GM21619 (cell line): ENCODE measurements around the gene AGPAT1.
"Not testable (repeated sequence)": the region's sequence is repeated elsewhere in the genome, so short reads cannot be mapped to it uniquely, and the experiment has no call there.

ENCODE experiments used
- ATAC-seq: cut with Tn5 transposase; IDR thresholded peaks from one replicate; pipeline ENCODE4 v1.9.1; 2021; ENCODE audit not compliant: unreplicated experiment

Gene AGPAT1

GRCh38 chr6:32175711-32176475, at the start of gene AGPAT1:
TSS of gene AGPAT1 (minus strand) at chr6:32176084. CDS start at chr6:32171496, 4,588 bp downstream.
- ATAC-seq, result peak; percentile 40

GRCh38 chr6:32224696-32225095, 48.8 kb upstream of the AGPAT1 start:
- ATAC-seq, result no peak

- ATAC-seq, result no peak
Observed at GRCh38 chr6:32223258-32224235, 47.7 kb upstream of the AGPAT1 start, which contains the start of gene NOTCH4. TSS of gene NOTCH4 (minus strand) at chr6:32224067. CDS start at chr6:32223928, 139 bp downstream.

- no peak for ATAC-seq
Observed at GRCh38 chr6:32222333-32223230, 46.7 kb upstream of the AGPAT1 start.

- no peak for ATAC-seq
Observed at GRCh38 chr6:32220021-32220420, 44.1 kb upstream of the AGPAT1 start.

- no peak for ATAC-seq
Observed at GRCh38 chr6:32218167-32218566, 42.3 kb upstream of the AGPAT1 start.

GRCh38 chr6:32216998-32217397, 41.1 kb upstream of the AGPAT1 start:
- ATAC-seq, result no peak

- no peak for ATAC-seq
Observed at GRCh38 chr6:32216285-32216684, 40.4 kb upstream of the AGPAT1 start.

- ATAC-seq, result no peak
Observed at GRCh38 chr6:32215617-32216016, 39.7 kb upstream of the AGPAT1 start.

- no peak for ATAC-seq
Observed at GRCh38 chr6:32214126-32214525, 38.2 kb upstream of the AGPAT1 start.

- ATAC-seq, result no peak
Observed at GRCh38 chr6:32213649-32214048, 37.8 kb upstream of the AGPAT1 start.

GRCh38 chr6:32212076-32212760, 36.3 kb upstream of the AGPAT1 start:
- ATAC-seq, result no peak

GRCh38 chr6:32211432-32211831, 35.5 kb upstream of the AGPAT1 start:
- ATAC-seq, result not testable (repeated sequence)

- no peak for ATAC-seq
Observed at GRCh38 chr6:32210191-32210601, 34.3 kb upstream of the AGPAT1 start.

- ATAC-seq, result no peak
Observed at GRCh38 chr6:32208996-32209395, 33.1 kb upstream of the AGPAT1 start.

GRCh38 chr6:32204268-32204715, 28.4 kb upstream of the AGPAT1 start:
- no peak for ATAC-seq

GRCh38 chr6:32203426-32204267, 27.8 kb upstream of the AGPAT1 start:
- ATAC-seq, result no peak

- ATAC-seq, result no peak
Observed at GRCh38 chr6:32202186-32202585, 26.3 kb upstream of the AGPAT1 start.
